ENCODE data around the gene SH2D3A.

- TF ChIP-seq CTCF (optimal IDR thresholded peaks at IDR 0.05 in 1 of 3, IDR thresholded peaks at IDR 0.05 in 1 of 3, conservative IDR thresholded peaks at IDR 0.05 in 1 of 3; ENCODE audit: extremely low read depth in 1 of 3, insufficient read depth in 2 of 3, low read length in 3 of 3) = no peak
- no peak for TF ChIP-seq EZH2 (IDR thresholded peaks at IDR 0.05; ENCODE audit: low read length)
These were observed 53.2 kb downstream of the SH2D3A start for GRCh38 chr19:6713773-6714692.
